WTC11 (cell line): ENCODE results near the gene MBTPS2. TPM values are rescaled to one million over a fixed set of nuclear protein-coding genes. Genes with fewer than 3 reads are reported as not detected.

ENCODE experiments used
- ATAC-seq: fragments of 200-7000 bp; cut with Tn5 transposase; 2 replicates; pipeline ENCODE4 v1.10.0; 2021; ENCODE audit warnings: mild to moderate bottlenecking, moderate library complexity
- CTCF ChIA-PET: fragments of 300-600 bp; sonication (Branson Sonifier 250); formaldehyde crosslinking; loops from one replicate; lab custom pipeline; 2021; ENCODE audit warnings: antibody characterized with exemption; lab: Charles Lee
- POLR2A ChIA-PET: fragments of 350-600 bp; sonication (Branson Sonifier 250); formaldehyde crosslinking; loops from one replicate; lab custom pipeline; 2021; ENCODE audit warnings: antibody characterized with exemption; lab: Charles Lee
- DNase-seq: peaks from one replicate; pipeline ENCODE4 v3.0.0; 2021; ENCODE audit warnings: low spot score
- H3K27ac Mint-ChIP-seq: 2 replicates; pipeline ENCODE4 v1.8.0; 2021; ENCODE audit warnings: mixed read lengths
- H3K27me3 Mint-ChIP-seq: 2 replicates; pipeline ENCODE4 v1.8.0; 2021; ENCODE audit warnings: low read depth, mild to moderate bottlenecking, moderate library complexity, mixed read lengths
- H3K36me3 Mint-ChIP-seq: 2 replicates; pipeline ENCODE4 v1.8.0; 2021; ENCODE audit warnings: mixed read lengths
- H3K4me1 Mint-ChIP-seq: 2 replicates; pipeline ENCODE4 v1.8.0; 2022; ENCODE audit warnings: mixed read lengths
- H3K4me3 Mint-ChIP-seq: 2 replicates; pipeline ENCODE4 v1.8.0; 2021; ENCODE audit warnings: mild to moderate bottlenecking, moderate library complexity, mixed read lengths
- H3K9me3 Mint-ChIP-seq: 2 replicates; pipeline ENCODE4 v1.8.0; 2021; ENCODE audit warnings: mixed read lengths
- AR ChIP-seq: fragments of 250-450 bp; sonication (Bioruptor Pico); IDR thresholded peaks from 2 replicates; pipeline ENCODE4 v1.9.0; 2021; ENCODE audit warnings: mild to moderate bottlenecking
- NFYB ChIP-seq: sonication (generic); formaldehyde crosslinking; conservative IDR thresholded peaks from 2 replicates; pipeline ENCODE4 v1.8.0; 2022; ENCODE audit warnings: low read depth, missing genetic modification reagents
- NR2C2 ChIP-seq: sonication (generic); formaldehyde crosslinking; IDR thresholded peaks from 2 replicates; pipeline ENCODE4 v1.8.0; 2022; ENCODE audit warnings: mild to moderate bottlenecking, missing genetic modification reagents
- OVOL2 ChIP-seq: fragments of 250-450 bp; sonication (Bioruptor Pico); IDR thresholded peaks from 2 replicates; pipeline ENCODE4 v1.9.0; 2021; ENCODE audit warnings: mild to moderate bottlenecking, borderline replicate concordance
- PRRX2 ChIP-seq: fragments of 250-450 bp; sonication (Bioruptor Pico); IDR thresholded peaks from 2 replicates; pipeline ENCODE4 v1.8.0; 2021; ENCODE audit warnings: mild to moderate bottlenecking
- RELA ChIP-seq: sonication (generic); formaldehyde crosslinking; IDR thresholded peaks from 2 replicates; pipeline ENCODE4 v1.8.1; 2022; ENCODE audit warnings: missing genetic modification reagents, mild to moderate bottlenecking, borderline replicate concordance
- TCF7 ChIP-seq: sonication (generic); formaldehyde crosslinking; IDR thresholded peaks from 2 replicates; pipeline ENCODE4 v1.8.0; 2022; ENCODE audit warnings: mild to moderate bottlenecking, low read depth, missing genetic modification reagents, moderate library complexity
- TEAD4 ChIP-seq: sonication (generic); formaldehyde crosslinking; IDR thresholded peaks from 2 replicates; pipeline ENCODE4 v1.8.0; 2022; ENCODE audit warnings: mild to moderate bottlenecking, missing genetic modification reagents
- ZNF416 ChIP-seq: fragments of 250-450 bp; sonication (Bioruptor Pico); IDR thresholded peaks from 2 replicates; pipeline ENCODE4 v1.9.0; 2021; ENCODE audit warnings: mild to moderate bottlenecking, inconsistent platforms
- total RNA-seq: library from RNA; stranded (reverse); gene quantifications from 3 replicates; pipeline ENCODE4 v1.2.3, GENCODE V29; 2021
- TF ChIP-seq, protein P1 (sequence below): fragments of 250-450 bp; sonication (Bioruptor Pico); IDR thresholded peaks from 2 replicates; pipeline ENCODE4 v2.1.2; 2022; ENCODE audit warnings: mild to moderate bottlenecking, moderate library complexity
- TF ChIP-seq, protein P2 (sequence below): fragments of 200-600 bp; IDR thresholded peaks from 2 replicates; pipeline ENCODE4 v1.8.0; 2022; ENCODE audit warnings: antibody characterized with exemption
- TF ChIP-seq, protein P3 (sequence below): sonication (generic); formaldehyde crosslinking; IDR thresholded peaks from 2 replicates; pipeline ENCODE4 v1.8.1; 2022; ENCODE audit warnings: low read depth, mild to moderate bottlenecking, moderate library complexity, missing genetic modification reagents, borderline replicate concordance
- TF ChIP-seq, protein P4 (sequence below): sonication (generic); formaldehyde crosslinking; IDR thresholded peaks from 2 replicates; pipeline ENCODE4 v1.8.1; 2022; ENCODE audit warnings: missing genetic modification reagents, borderline replicate concordance
- TF ChIP-seq, protein P5 (sequence below): fragments of 250-450 bp; sonication (Bioruptor Pico); IDR thresholded peaks from 2 replicates; pipeline ENCODE4 v1.8.0; 2021; ENCODE audit warnings: mild to moderate bottlenecking
- TF ChIP-seq, protein P6 (sequence below): fragments of 250-450 bp; sonication (Bioruptor Pico); IDR thresholded peaks from 2 replicates; pipeline ENCODE4 v1.9.0; 2021; ENCODE audit warnings: mild to moderate bottlenecking

MBTPS2 gene
- total RNA-seq, 1 experiment from 2014 or later = 9.1 TPM

- TF ChIP-seq RELA (CRISPR knock-in tag) (no peak), AR (no peak), TEAD4 (CRISPR knock-in tag) (no peak)
- TF ChIP-seq, protein P1, sequence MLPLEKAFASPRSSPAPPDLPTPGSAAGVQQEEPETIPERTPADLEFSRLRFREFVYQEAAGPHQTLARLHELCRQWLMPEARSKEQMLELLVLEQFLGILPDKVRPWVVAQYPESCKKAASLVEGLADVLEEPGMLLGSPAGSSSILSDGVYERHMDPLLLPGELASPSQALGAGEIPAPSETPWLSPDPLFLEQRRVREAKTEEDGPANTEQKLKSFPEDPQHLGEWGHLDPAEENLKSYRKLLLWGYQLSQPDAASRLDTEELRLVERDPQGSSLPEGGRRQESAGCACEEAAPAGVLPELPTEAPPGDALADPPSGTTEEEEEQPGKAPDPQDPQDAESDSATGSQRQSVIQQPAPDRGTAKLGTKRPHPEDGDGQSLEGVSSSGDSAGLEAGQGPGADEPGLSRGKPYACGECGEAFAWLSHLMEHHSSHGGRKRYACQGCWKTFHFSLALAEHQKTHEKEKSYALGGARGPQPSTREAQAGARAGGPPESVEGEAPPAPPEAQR (CRISPR knock-in tag) = no peak
- TF ChIP-seq, protein P2, sequence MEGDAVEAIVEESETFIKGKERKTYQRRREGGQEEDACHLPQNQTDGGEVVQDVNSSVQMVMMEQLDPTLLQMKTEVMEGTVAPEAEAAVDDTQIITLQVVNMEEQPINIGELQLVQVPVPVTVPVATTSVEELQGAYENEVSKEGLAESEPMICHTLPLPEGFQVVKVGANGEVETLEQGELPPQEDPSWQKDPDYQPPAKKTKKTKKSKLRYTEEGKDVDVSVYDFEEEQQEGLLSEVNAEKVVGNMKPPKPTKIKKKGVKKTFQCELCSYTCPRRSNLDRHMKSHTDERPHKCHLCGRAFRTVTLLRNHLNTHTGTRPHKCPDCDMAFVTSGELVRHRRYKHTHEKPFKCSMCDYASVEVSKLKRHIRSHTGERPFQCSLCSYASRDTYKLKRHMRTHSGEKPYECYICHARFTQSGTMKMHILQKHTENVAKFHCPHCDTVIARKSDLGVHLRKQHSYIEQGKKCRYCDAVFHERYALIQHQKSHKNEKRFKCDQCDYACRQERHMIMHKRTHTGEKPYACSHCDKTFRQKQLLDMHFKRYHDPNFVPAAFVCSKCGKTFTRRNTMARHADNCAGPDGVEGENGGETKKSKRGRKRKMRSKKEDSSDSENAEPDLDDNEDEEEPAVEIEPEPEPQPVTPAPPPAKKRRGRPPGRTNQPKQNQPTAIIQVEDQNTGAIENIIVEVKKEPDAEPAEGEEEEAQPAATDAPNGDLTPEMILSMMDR = no peak
Observed at GRCh38 chrX:21929209-21929608, 89.8 kb downstream of the MBTPS2 start (continued).

- H3K4me1 Mint-ChIP-seq = peaks cover 24% of the 10 kb centered on the region
- ChIA-PET CTCF (no interaction called here), POLR2A (no interaction called here)
- ATAC-seq = no peak
- TF ChIP-seq, protein P3, sequence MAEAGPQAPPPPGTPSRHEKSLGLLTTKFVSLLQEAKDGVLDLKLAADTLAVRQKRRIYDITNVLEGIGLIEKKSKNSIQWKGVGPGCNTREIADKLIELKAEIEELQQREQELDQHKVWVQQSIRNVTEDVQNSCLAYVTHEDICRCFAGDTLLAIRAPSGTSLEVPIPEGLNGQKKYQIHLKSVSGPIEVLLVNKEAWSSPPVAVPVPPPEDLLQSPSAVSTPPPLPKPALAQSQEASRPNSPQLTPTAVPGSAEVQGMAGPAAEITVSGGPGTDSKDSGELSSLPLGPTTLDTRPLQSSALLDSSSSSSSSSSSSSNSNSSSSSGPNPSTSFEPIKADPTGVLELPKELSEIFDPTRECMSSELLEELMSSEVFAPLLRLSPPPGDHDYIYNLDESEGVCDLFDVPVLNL (CRISPR knock-in tag) = no peak
- TF ChIP-seq, protein P4, sequence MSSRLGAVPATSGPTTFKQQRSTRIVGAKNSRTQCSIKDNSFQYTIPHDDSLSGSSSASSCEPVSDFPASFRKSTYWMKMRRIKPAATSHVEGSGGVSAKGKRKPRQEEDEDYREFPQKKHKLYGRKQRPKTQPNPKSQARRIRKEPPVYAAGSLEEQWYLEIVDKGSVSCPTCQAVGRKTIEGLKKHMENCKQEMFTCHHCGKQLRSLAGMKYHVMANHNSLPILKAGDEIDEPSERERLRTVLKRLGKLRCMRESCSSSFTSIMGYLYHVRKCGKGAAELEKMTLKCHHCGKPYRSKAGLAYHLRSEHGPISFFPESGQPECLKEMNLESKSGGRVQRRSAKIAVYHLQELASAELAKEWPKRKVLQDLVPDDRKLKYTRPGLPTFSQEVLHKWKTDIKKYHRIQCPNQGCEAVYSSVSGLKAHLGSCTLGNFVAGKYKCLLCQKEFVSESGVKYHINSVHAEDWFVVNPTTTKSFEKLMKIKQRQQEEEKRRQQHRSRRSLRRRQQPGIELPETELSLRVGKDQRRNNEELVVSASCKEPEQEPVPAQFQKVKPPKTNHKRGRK = no peak
- TF ChIP-seq NFYB (no peak), PRRX2 (CRISPR knock-in tag) (no peak), OVOL2 (CRISPR knock-in tag) (no peak), NR2C2 (CRISPR knock-in tag) (no peak), TCF7 (CRISPR knock-in tag) (no peak), ZNF416 (CRISPR knock-in tag) (no peak)
- TF ChIP-seq, protein P5, sequence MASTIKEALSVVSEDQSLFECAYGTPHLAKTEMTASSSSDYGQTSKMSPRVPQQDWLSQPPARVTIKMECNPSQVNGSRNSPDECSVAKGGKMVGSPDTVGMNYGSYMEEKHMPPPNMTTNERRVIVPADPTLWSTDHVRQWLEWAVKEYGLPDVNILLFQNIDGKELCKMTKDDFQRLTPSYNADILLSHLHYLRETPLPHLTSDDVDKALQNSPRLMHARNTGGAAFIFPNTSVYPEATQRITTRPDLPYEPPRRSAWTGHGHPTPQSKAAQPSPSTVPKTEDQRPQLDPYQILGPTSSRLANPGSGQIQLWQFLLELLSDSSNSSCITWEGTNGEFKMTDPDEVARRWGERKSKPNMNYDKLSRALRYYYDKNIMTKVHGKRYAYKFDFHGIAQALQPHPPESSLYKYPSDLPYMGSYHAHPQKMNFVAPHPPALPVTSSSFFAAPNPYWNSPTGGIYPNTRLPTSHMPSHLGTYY (CRISPR knock-in tag) = no peak
- TF ChIP-seq, protein P6, sequence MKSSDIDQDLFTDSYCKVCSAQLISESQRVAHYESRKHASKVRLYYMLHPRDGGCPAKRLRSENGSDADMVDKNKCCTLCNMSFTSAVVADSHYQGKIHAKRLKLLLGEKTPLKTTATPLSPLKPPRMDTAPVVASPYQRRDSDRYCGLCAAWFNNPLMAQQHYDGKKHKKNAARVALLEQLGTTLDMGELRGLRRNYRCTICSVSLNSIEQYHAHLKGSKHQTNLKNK = no peak
- H3K27me3 Mint-ChIP-seq = no peaks in the 10 kb centered on the region; the same call in 1 of the 2 replicates
- no peak overlapping the region for H3K4me3 Mint-ChIP-seq
- DNase-seq = no peak
- H3K9me3 Mint-ChIP-seq = peaks cover 3% of the 10 kb centered on the region; the same call in 1 of the 2 replicates
- H3K36me3 Mint-ChIP-seq = no peaks in the 10 kb centered on the region
- no peak overlapping the region for H3K27ac Mint-ChIP-seq
Observed at GRCh38 chrX:21930986-21931385, 91.6 kb downstream of the MBTPS2 start.
